Ramos (cell line): Measurements from ENCODE around the gene POP5.

Experiments
- in situ Hi-C: fragments of 300-500 bp; cut with MboI; formaldehyde crosslinking; loops from one replicate; pipeline ENCODE4 v1.14.3; 2022; ENCODE audit warnings: low sequenced_read_pairs; ENCODE audit not compliant: unreplicated experiment

Gene POP5

GRCh38 chr12:120592121-120593049 lies 11.2 kb upstream of the POP5 start:
- in situ Hi-C loops = loop anchor here (10.0 kb wide), 1 partner anchor 492 kb away; no protein-coding TSS in a partner anchor

GRCh38 chr12:120590741-120591407 lies 9.7 kb upstream of the POP5 start:
- in situ Hi-C loops = loop anchor here (10.0 kb wide), 1 partner anchor 494 kb away; no protein-coding TSS in a partner anchor

DNA sequence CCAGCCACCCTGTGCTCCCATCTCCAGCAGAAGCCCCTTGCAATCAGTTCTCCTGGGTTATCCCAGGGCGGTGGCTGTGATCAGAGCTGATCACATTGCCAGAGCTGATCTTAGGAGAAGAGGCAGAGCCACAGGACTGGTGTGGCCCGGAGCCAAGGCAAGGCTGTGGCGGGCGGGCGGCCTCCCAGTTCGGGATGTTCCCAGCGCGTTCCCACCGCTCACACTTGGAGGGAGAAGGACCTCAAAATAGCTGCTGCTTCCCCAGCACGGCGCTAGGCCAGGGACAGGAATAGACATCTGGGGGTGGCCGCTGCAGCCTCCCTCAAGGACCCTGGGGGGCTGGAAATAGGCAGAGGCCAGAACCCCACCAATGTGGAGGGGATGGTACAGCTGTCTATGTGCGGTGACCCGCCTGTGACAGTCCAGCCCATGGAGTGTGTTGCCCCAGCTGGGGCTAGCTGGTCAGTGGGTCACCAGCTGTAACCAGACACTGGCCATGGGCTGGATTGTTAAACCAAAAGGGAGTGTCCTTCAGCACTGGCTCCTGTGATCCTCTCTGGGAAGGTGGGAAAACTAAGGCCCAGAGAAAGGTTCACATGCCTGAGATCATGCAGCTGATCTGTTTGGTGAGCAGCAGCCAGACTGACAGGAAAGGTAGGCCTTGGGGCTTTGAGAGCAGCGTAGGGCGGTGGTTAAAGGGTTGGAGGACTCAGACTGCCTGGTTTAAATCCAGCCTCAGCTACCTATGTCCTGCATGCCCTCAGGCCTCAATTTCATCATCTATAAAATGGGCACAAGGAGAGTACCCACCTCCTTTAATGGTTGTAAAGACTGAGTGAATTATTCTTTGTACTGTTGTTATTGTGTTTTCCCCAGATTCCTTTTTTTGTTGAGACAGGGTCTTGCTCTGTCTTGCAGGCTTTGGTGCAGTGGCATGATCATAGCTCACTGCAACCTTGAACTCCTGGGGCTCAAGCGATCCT lies 8.0 kb upstream of the POP5 start:
- in situ Hi-C loops = loop anchor here (10.0 kb wide), 1 partner anchor 126 kb away; the partner anchor contains the start of gene UNC119B

DNA sequence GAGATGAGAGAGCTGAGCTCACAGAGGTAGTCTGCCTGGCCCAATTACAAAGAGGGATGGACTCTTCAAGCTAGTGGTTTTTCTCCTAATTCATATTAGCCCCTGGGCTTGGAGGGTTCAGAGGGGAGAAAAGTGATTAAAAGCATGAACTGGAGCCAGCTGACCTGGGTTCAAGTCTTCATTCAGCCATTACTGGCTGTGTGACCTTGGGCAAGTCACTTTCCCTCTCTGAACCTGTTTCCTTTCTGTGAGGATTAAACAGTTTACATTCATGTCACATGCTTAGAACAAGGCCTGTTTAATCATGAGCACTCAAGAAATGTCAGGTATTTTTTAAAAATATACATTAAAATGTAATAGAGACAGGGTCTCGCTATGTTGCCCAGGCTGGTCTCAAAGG lies 7.2 kb upstream of the POP5 start:
- in situ Hi-C loops = loop anchor here (10.0 kb wide), 1 partner anchor 126 kb away; the partner anchor contains the start of gene UNC119B

- in situ Hi-C loops = loop anchor here (10.0 kb wide), 1 partner anchor 128 kb away; the partner anchor contains the start of gene UNC119B
Observed at GRCh38 chr12:120586860-120587259, 5.7 kb upstream of the POP5 start.

DNA sequence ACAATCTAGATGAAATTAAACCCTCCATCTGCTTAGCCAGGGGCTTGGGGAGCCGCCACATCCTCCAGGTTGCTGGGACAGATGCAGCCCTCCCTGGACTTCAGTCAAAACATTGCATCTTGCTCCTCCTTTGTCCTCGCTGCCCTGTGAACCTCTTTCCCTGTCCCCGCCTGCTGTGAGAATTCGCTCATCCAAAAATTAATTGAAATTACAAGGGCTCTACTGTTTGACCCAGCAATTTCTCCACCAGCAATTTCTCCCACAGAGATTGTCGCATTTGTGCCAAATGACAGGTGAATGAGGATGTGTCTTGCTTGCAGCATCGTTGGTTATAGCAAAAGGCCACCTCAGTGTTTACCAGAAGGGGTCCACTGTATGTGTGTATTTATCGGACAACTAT lies 5.0 kb upstream of the POP5 start:
- in situ Hi-C loops = loop anchor here (10.0 kb wide), 1 partner anchor 129 kb away; the partner anchor contains the start of gene UNC119B

DNA sequence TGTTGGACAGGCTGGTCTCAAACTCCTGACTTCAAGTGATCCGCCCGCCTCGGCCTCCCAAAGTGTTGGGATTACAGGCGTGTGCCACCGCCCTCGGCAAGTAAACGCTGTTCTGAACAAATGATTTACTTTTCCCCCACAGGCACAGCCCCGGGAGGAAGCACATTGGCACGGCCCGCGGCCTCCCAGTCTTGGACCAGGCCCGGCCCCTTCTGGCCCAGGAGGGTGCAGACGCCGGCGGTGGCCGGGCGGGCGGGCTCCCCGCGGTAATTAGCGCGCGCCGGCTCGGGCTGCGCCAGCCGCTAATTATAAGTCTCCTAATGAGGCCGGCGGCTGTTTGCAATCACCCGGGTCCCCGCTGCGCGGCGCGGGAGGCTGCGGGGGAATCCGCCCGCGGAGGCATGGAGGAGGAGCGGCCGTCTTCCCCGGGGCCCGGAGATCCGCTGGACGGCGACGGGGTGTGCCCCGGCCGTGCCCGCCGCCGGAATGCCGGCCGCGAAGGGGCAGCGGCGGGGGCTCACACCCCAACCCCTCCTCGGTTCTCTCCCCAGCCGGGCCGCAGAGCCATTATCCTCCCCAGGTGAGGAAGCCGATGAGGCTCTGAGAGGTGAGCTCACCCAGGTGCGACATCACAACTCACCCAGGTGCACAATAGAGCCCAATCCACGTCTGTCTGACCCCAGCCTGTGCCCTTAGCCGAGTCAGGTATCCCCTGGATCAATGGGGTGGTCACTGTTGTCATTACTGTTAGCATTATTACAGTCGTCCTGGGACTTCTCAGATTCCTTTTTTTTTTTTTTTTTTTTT lies 3.3 kb upstream of the POP5 start:
- in situ Hi-C loops = loop anchor here (10.0 kb wide), 1 partner anchor 130 kb away; the partner anchor contains the start of gene UNC119B

DNA sequence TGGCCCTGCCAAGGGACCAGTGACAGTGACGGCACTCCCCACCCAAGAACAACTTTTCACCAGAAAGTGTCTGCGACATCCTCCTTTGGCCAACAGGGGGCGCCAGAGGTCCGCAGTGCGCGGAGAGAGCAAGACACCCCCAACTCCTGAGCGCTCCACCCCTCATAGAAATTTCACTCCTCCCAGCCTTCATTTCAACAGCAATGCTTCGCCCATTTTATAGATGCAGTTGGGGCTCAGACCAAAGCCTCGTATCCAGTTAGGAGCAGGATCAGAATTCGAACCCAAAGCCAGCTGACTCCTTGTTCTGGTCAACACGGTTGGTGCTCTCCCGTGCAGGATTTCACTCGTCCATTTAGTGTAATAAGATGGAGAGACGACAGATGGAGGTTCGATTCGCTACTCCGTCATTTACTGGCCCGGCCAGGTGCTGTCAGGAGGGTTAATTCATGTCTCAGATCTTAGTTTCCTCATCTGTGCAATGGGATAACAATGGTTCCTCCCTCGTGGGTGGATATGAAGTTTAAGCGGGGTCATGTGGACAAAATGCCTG lies 2.4 kb upstream of the POP5 start:
- in situ Hi-C loops = loop anchor here (10.0 kb wide), 1 partner anchor 131 kb away; the partner anchor contains the start of gene UNC119B

GRCh38 chr12:120581998-120582397 lies 796 bp upstream of the POP5 start:
- in situ Hi-C loops = loop anchor here (10.0 kb wide), 1 partner anchor 133 kb away; the partner anchor contains the start of gene UNC119B

DNA sequence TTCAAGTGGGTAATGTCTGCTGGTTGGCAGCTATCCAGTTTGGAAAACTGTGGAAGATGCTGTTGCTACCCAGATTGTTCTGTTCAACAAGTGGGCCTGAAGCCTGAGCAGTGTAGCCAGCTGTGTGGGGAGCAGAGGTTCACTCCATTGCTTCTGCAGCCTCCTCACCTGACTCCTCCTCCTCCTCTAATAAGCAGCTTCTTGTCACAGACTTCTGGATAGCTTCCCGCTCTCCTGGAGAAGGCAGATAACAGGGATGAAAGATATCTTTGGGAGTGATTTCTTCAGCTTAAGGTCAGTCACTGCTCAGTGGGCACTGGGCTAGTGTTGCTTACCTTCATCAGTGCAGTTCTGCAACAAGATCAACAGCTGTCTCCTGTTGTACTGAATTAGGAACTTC lies 2.0 kb downstream of the POP5 start:
- in situ Hi-C loops = no loop called here

DNA sequence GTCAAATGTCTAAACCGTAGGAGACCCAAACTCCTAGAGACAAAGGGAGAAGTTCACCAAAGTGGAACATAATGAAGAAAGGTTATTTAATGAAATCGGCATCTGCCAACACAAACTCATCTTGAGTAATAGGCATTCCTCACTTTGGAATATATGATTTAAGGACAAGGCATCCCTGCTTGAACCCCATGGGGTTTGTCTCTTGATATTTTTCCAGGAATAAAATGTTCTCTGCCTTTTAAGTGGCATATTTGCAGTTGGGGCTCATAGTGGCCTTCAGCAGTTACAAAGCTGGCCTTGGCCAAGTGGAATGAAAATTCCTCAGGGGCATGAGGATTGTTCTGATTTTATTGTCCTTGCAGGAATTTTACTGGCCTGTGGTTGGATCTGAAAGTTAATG lies 7.1 kb downstream of the POP5 start:
- in situ Hi-C loops = no loop called here

DNA sequence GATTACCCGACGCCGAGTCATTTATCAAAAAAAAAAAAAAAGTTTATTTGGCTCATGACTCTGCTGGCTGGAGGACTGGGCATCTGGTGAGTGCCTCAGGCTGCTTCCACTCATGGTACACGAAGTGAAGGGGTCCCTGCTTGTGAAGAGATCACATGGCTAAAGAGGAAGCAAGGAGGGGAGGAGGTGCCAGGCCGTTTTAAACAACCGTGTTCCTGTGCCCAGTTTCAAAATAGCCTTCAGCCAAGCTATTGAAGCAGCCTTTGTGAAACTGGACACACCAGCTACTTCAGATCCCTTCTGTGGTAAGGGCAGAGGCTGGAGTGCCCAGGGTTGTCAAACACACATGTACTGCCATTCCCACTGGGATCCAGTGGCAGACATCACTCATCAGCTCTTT lies 7.6 kb downstream of the POP5 start:
- in situ Hi-C loops = no loop called here

DNA sequence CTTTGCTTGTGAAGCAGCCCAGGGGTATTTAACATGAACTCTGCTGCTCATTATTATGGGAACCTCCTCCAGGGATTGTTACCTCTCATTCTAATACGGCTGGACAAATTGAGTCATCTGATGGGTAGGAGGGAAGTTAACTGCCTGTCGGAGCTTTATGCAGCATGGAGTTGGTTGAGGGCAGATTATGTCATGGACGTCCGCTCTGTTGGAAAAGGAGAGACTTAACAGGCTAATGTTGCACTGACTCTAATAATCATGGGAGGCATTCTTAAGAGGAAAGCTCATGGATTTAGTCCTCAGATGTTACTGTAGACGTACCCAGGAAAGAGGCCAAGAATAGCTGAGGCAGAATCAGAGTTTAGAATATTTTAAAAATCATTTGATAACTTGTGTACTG lies 9.9 kb downstream of the POP5 start:
- in situ Hi-C loops = no loop called here

GRCh38 chr12:120563495-120563894 lies 17.7 kb downstream of the POP5 start:
- in situ Hi-C loops = no loop called here

DNA sequence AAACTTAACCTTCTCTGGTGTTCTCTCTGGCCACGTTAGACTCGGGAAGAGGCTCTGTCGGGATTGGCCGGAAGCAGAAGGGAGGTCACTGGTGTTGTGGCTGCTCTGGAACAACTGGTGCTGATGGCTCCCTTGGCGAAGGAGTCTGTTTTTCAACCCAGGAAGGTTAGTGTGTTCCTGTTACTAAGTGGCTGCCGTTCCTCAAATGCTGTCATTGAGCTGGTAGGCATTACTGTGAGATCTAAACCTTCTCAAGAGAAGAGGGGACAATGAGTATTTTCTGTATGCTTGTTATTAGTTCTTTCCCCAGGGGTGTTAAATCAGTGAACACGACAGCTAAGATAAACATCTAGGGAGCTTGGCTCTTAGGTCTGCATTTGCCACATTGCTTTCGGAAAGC lies 18.3 kb downstream of the POP5 start:
- in situ Hi-C loops = no loop called here

- in situ Hi-C loops = no loop called here
Observed at GRCh38 chr12:120557589-120557988, 23.6 kb downstream of the POP5 start.

DNA sequence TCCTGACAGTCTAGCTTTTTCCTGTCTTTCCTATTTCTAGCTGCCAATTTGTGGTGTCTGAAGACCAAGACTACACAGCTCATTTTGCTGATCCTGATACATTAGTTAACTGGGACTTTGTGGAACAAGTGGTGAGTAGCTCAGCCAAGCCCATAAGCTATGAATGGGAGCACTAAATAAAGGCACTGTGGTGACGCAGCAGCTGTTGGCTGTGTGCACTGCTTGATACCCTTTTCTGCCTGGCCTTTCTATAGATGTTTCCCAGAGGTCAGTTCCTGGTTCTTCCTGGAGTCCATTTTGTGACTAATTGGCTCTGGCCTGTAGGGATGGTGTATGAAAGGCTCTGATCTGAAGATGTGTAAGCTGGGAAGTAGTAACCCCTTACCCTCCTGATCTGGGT lies 26.5 kb downstream of the POP5 start:
- in situ Hi-C loops = no loop called here

DNA sequence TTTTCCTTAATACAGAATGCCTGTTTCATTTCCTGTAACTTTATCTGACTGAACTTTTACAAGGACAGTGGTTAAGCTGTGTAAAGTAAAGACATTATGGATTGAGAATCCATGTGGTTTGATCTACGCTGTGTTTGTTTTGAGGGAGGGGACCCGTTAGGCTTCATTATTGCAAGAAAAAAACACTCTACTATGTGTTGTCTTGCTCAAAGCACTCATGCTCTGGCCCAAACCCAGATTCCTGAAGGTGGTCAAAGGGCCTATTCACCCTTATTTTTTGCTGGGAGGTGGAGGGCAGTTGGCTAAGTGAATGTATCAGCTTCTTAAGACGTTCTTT lies 35.2 kb downstream of the POP5 start:
- in situ Hi-C loops = no loop called here

DNA sequence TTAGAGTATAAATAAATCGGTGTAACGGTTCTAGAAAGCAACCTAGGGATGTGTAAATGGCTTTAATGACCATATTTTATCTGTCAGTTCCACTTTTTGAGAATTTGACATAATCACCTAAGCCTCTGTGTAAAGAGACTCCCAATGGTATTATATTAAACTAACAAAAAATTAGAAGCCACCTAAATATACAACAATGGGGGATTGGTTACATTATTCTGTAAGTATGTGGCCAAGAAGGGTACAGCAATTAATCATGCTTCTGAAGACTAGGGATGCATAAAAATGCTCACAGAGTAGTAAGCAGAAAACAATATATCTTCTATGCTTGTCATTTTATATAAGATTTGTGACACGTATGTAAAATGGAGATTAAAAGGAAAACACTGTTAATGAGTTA lies 36.5 kb downstream of the POP5 start:
- in situ Hi-C loops = no loop called here
